Measurements from ENCODE around the gene CCDC124. TPM values are rescaled to one million over a fixed set of nuclear protein-coding genes. Genes with fewer than 3 reads are reported as not detected.

The CCDC124 gene
- total and polyA plus RNA-seq, 2 experiments from 2014 or later = 19.4 to 97.7 TPM

- H3K9me2 ChIP-seq (replicated peaks; ENCODE audit: insufficient read depth) = no peaks in the 10 kb centered on the region
- H3K4me2 ChIP-seq = no peak overlapping the region
- no peak for DNase-seq (ENCODE audit: low spot score)
- H2AFZ ChIP-seq = no peak overlapping the region
- WGBS (ENCODE audit: low lambda C conversion rate, missing lambda C conversion rate) = 94% methylated on average over 9 of the region's 9 CpGs
- no peaks in the 10 kb centered on the region for H3K27me3 ChIP-seq
- H3K4me1 ChIP-seq (ENCODE audit: insufficient read depth) = peaks cover 7% of the 10 kb centered on the region
- H3K36me3 ChIP-seq (replicated peaks; ENCODE audit: insufficient read depth, low read depth) = no peaks in the 10 kb centered on the region
- H3K79me2 ChIP-seq = peaks cover 13% of the 10 kb centered on the region
- no peak overlapping the region for H3K4me3 ChIP-seq
- no peak overlapping the region for H3K27ac ChIP-seq
- no peaks in the 10 kb centered on the region for H4K20me1 ChIP-seq (ENCODE audit: insufficient read depth, poor library complexity, severe bottlenecking)
- no peaks in the 10 kb centered on the region for H3K9me3 ChIP-seq (ENCODE audit: low read depth)
- TF ChIP-seq EZH2 (IDR thresholded peaks at IDR 0.05; ENCODE audit: borderline replicate concordance) (no peak), EZH2phosphoT487 (IDR thresholded peaks at IDR 0.05; ENCODE audit: low read depth, severe bottlenecking, unreplicated experiment) (no peak), CTCF (IDR thresholded peaks at IDR 0.05; ENCODE audit: poor library complexity) (no peak)
These were observed 4.6 kb downstream of the CCDC124 start for GRCh38 chr19:17937371-17937900.

GRCh38 chr19:17938092-17938845, 5.5 kb downstream of the CCDC124 start:
- TF ChIP-seq CTCF (IDR thresholded peaks at IDR 0.05; ENCODE audit: poor library complexity) = peak; percentile 81
- TF ChIP-seq EZH2phosphoT487 (IDR thresholded peaks at IDR 0.05; ENCODE audit: low read depth, severe bottlenecking, unreplicated experiment) = no peak
- peak; percentile 86 for DNase-seq (ENCODE audit: low spot score)
- peaks cover 10% of the 10 kb centered on the region for H3K79me2 ChIP-seq
- H2AFZ ChIP-seq = no peak overlapping the region
- H3K4me1 ChIP-seq (ENCODE audit: insufficient read depth) = peaks cover 7% of the 10 kb centered on the region
- H3K27ac ChIP-seq = no peak overlapping the region
- no peaks in the 10 kb centered on the region for H3K9me2 ChIP-seq (replicated peaks; ENCODE audit: insufficient read depth)
- H4K20me1 ChIP-seq (ENCODE audit: insufficient read depth, poor library complexity, severe bottlenecking) = no peaks in the 10 kb centered on the region
- no peaks in the 10 kb centered on the region for H3K36me3 ChIP-seq (replicated peaks; ENCODE audit: insufficient read depth, low read depth)
- WGBS (ENCODE audit: low lambda C conversion rate, missing lambda C conversion rate) = 65% methylated on average over 7 of the region's 7 CpGs
- no peak overlapping the region for H3K4me3 ChIP-seq
- no peak overlapping the region for H3K4me2 ChIP-seq
- no peaks in the 10 kb centered on the region for H3K9me3 ChIP-seq (ENCODE audit: low read depth)
- H3K27me3 ChIP-seq = no peaks in the 10 kb centered on the region

DNA sequence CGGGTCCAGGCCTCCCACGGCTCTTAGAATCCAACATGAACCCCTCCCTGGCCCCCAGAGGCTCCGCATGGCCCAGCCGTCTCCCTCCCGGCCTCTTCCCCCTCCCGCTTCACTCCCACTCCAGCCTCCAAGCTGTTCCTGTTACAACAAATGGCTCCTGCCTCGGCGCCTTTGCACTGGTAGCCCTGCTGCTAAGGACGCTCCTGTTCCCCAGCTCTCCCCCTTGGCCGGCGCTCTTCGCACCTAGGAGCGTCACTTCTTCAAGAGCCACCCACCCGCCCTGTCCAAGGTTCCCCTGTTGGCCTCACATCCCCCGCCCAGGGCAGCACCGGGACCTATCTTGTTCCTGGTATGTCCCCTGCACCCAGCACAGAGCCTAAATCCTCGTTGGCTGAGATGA, 9.4 kb downstream of the CCDC124 start:
- Histone ChIP-seq H3K9me2 (replicated peaks; ENCODE audit: insufficient read depth) (no peaks in the 10 kb centered on the region), H2AFZ (no peak overlapping the region), H3K4me1 (ENCODE audit: insufficient read depth) (peaks cover 2% of the 10 kb centered on the region), H3K4me3 (no peak overlapping the region), H3K36me3 (replicated peaks; ENCODE audit: insufficient read depth, low read depth) (no peaks in the 10 kb centered on the region), H3K27me3 (no peaks in the 10 kb centered on the region), H4K20me1 (ENCODE audit: insufficient read depth, poor library complexity, severe bottlenecking) (no peaks in the 10 kb centered on the region), H3K27ac (no peak overlapping the region), H3K79me2 (no peaks in the 10 kb centered on the region), H3K9me3 (ENCODE audit: low read depth) (no peaks in the 10 kb centered on the region), H3K4me2 (no peak overlapping the region)
- no peak for DNase-seq (ENCODE audit: low spot score)
- TF ChIP-seq EZH2 (IDR thresholded peaks at IDR 0.05; ENCODE audit: borderline replicate concordance) = no peak
- TF ChIP-seq CTCF (IDR thresholded peaks at IDR 0.05; ENCODE audit: poor library complexity) = no peak
- no peak for TF ChIP-seq EZH2phosphoT487 (IDR thresholded peaks at IDR 0.05; ENCODE audit: low read depth, severe bottlenecking, unreplicated experiment)
- WGBS (ENCODE audit: low lambda C conversion rate, missing lambda C conversion rate) = 92% methylated on average over 16 of the region's 17 CpGs
